Glomerular endothelial cell (primary cell): ENCODE measurements around the gene TPH1. TPM values are rescaled to one million over a fixed set of nuclear protein-coding genes. Genes with fewer than 3 reads are reported as not detected.
"Not testable (repeated sequence)": the region's sequence is repeated elsewhere in the genome, so short reads cannot be mapped to it uniquely, and the experiment has no call there.

Source experiments
- DNase-seq: peaks from one replicate; pipeline ENCODE4 v3.0.0-alpha.2; 2011; ENCODE audit warnings: low read depth, low spot score; ENCODE audit errors: extremely low read depth
- total RNA-seq: library from RNA; depleted of rRNA; stranded (reverse); fragments of >200 nt; gene quantifications from 2 replicates; pipeline ENCODE4 v1.2.3, GENCODE V29; 2015

Gene TPH1
- total RNA-seq, 1 donor from 2014 or later, result 0.12 TPM

DNA sequence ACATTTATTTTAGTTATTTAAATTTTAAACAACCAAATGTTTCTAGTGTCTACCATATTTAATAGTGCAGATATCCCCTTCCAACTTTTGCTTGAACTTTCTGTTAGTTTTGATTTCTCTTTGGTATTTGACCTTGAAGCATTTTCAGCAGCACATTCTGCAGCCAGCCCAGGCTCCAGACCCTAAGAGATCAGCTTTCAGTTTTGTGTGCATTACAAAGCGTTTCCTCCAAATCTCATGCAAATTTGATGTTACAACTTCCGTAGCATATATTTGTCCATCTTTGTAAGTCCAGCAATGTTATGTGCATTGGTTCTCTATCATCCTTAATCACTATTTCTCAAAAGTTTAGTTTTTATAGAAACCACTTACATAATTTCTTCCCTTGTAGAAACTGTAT is 18.6 kb downstream of the TPH1 start:
- no peak for DNase-seq

DNA sequence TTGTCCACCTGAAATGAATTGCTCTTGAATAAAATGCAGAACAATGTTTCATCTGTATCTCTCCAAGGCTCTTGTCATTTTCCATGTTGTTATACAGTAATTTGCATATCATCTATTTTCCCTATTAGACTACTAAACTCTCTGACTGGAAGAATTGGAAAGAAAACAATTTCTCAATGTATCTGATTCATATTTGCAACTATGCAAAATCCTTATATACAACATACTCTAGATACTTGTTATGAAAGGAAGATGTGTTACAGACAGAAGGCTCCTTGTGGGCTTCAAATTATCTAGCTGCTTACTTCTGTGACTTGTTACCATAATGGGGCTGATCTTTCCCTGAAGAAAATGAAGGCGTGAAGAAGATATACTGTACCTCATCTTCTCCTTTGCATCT is 23.6 kb downstream of the TPH1 start:
- DNase-seq, result no peak

DNA sequence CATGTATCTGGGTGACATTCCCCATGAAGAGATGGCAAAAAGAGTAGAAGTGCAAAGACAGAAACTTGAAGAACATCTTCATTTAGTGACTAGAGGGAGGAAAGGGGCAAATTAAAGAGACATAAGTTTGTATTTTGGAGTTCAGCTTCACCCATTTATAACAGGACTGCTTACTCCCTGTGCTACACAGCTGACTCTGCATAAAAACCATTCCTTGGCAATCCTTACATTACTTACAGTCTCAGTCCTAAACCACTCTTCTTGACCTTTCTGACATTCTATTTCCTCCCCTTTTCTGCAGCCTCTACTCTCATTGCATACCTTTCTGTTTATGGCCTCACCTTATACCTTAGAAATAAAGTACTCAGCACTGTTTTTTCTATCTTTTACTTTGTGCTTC is 26.4 kb downstream of the TPH1 start:
- DNase-seq, result no peak

DNA sequence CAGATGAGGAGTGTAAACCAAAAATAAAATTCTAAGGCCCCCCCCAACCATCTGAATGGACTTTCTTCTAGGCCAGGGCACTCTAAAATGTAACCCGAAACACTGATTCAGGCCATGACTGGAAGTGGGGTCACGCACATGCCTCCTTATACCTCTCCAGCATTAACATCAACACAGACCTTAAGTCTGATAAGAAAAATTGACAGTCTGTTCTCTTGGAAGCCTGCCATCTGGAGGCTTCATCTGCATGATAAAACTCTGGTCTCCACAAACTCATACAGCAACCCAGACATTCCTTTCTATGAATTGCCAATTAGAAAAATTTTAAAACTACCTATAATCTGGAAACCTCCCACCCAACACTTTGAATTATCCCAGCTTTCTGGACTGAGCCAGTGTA is 29.3 kb downstream of the TPH1 start:
- no peak for DNase-seq

DNA sequence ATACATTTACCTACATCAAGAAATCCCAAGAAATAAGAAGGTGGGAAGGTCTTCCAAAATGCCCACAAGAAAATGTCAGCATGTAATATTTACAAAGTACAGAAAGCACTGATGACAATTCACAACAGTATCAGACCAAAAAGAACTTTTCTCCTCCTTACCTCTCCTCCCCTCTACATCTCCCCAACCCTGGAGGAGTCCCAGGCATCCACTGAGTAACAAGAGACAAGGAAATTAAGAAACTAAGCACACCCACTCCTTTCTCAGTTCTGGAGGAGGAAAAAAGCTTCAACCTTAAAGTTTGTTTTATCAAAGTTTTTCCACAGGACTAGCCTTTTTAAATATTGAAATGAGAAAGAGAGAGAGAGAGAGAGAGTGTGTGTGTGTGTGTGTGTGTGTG is 31.2 kb downstream of the TPH1 start:
- DNase-seq, result no peak

DNA sequence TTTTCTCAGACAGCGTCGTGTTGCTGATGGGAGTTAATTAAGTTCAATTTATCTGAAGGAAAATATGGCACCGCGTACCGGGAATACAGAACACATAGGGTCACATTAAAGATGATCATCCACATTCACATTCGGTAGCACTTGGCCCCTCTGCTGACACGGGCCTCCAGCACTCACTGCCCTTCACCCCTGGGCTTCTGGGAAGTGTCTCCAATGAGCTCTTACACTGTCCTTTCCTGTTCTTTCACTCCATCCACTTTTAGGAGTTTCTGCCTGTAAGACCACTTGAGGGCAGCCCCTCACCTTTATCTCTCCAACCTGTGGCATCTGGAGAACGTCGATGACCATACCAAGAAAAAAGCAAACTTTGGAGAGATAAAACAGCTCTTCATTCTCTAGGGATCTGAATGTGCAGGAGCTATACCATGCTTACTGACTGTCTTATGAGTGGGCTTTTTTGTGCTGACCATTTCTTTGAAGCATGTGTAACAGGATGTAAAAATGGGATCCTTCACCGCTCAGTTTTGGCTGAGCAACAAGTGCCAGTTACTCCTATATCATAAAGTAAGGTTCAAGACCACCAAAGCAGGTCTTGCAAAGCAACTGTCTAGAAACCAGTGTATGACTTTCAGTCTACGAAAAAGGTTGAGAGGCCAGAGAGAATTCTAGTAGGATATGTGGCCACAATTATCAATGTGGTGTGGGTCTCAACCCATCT is 32.1 kb downstream of the TPH1 start:
- DNase-seq, result no peak

DNA sequence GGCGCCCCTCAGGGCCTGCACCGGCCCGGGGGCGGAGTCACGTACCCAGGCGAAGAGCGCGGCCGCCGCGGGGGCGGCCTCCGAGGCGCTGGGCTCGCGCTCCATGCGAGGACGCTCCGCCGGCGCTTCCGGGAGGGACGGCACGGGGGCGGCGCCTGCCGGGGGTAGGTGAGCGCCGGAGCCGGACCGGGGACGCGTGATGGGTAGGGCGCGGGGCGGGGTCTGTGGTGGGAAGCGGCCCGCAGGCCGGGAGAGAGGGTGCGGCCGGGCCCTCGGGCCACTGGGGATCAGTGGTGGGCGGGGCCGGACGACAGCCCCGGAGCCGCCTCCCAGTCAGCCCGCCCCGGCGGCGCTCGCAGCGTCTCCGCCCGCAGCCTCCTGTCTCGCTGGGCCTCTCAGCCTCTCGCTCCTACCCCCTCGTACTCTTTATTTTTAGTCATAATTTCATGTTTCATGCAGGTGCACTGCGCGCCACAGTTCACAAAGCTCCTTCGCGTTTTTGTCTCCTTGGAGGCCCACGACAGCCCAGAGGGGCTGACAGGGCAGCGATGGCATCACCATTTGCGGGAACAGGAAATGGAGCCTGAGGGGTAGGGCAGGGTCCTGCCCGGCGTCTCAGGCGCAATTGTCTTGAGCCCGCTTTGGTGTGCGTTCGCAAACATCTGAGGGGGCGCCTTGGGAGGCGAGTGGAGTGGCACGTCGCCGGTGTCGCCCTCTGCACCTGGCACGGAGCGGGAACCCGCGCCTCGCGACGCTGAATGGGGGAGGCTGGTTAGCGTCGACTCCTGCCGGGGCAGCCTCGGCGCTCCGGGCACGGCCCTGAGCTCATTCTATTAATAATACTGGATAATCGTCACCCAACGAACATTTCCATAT is 32.9 kb downstream of the TPH1 start, which contains the start of gene SERGEF:
TSS of gene SERGEF (minus strand) at position 142 of the 876 bp plus-strand sequence. CDS start at position 105, 37 bp downstream.
- no peak for DNase-seq

DNA sequence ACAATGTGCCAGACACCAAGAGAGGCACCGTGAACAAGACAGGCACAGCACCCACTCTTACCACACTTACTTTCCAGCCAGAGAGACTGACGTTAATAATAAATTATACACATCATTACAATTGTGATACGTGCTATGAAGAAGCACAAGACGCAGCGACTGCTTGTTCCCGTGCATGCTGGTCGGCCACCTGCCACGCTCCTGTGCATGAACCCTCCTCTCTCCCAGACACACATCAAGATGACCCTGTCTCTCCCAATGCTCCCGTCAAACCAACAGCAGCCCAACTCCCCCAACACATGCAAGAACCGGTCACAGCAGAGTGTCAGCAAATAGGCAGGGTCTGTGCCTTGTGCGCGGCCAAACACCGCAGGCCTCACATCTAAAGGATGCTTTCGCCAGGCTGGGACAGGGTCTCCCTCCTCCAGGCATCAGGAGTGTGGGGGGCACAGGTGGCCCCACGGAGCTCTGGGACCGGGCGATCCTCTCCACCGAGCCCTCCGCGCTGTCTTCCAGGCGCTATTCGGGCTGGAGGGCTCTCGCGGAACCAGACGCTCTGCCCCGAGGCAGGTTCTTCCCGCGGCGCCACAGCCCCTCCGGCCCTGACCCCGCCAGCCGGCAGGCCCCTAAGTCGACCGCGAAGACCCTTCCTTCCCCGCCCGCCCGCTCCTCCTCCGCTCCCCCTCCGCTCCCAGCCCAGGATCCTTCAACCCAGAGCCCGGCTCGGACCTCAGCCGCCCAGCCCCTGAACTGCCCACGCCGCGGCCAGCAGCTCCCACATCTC is 33.8 kb downstream of the TPH1 start:
- no peak for DNase-seq

DNA sequence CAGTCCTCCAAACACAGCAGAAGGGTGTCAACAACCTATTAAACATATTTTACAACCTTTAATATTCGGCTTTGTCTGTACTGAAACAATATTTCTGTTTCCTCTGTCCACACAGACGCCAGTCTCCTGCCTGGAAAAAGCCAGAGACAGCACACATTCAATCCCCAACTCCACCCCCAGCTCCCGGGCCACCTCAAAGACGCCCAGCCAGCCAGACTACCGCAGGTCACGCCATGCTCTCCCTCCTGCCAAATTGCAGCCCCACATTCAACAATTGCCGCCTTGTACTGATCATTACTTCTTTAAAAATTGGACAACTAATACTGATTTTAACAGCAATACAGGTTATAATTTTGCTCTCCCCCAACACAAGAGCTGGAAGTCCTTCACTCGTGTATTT is 34.4 kb downstream of the TPH1 start:
- no peak for DNase-seq

DNA sequence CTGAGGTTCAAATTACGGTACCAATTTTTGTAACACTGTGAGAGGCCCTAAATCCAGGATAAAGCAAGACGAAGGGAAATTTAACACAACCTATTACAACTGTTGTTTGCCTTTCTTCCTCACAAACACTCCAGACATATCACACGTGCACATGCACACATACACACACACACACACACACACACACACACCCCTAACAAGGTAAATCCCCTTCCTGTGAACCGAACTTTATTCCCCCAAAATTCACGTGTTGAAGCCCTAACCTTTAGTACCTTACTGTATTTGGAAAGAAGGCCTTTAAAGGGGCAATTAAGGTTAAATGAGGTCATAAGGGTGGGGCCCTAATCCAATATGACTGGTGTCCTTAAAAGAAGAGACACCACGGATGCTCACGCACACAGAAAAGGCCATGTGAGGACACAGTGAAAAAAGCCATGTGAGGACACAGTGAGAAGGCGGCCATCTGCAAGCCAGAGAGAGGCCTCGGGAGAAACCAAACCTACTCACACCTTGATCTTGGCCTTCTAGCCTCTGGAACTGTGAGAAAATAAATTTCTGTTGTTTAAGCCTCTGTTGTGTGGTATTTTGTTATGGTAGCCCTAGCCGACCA is 35.0 kb downstream of the TPH1 start:
- DNase-seq, result no peak

DNA sequence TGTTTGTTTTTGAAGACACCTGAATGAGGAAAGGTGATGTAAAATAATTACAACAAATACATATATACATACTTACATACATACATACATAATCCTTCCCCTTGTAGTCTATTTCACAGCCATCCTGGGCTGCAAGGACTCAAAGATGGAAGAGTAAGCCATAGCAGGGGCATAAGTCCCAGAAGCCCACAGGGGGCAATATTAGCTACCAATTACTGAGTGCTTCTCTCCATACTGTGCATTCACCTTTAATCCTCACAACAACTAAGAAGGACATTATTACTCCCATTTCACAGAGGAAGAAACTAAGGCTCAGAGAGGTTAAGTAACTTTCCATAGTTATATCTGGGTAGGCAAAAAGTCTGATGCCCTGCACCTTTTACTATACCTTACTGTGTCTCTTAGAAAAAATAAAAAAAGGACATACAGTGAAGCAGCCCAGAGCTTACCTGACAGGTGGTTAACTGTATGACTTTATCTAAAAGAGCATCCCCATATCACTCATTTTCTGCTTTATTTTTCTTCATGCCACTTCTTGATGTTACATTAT is 35.9 kb downstream of the TPH1 start:
- no peak for DNase-seq

DNA sequence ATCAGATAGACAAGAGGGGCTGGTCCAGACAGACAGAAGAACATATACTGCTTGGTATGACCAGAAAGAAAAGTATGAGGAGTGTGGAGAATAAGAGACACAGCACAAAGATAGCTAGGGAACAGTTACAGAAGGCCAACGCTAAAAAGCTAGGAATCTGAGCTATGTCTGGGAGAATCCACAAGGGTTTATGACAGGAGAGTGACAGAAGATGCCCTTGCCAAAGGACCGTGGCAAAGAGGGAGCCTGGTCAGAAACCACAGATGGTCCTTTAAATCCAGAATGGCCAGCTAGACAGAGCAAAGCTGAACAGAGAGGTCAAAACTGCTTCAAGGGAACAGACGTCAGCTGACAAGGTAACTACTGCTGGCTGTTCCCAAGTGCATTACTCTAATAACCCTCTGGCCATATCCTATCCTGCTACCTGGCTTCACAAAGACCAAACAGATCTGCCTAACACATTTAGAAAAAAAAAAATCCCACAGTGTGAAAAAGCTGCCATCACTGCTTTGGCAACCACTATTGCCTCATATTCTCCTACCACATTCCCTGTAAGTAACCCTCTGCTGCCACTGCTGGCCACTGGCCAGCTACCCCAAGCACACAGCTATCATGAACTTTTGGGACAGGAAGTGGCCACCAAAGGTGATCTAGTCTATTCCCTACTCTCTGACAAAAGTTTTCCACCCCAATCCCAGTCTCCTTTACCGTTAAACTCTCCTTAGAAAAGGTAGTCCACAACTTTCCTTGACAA is 40.5 kb downstream of the TPH1 start:
- DNase-seq, result no peak

DNA sequence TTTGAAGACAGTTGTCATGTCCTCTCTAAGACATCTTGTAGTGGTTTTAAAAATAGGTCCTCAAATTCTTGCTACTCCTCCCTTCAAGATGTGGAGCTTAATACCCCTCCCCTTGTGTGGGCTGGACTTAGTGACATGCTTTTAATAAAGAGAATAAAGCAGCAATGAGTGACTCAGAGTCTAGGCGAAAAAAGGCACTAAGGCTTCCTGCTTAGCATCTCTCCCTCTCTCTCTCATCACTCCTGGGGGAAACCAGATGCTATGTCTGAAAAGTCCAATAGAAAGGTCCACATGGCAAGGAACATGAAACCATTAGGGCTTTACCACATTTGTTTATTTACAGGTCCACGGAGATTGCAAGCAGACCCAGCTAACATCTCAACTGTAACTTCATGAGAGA is 44.9 kb downstream of the TPH1 start:
- DNase-seq, result no peak

DNA sequence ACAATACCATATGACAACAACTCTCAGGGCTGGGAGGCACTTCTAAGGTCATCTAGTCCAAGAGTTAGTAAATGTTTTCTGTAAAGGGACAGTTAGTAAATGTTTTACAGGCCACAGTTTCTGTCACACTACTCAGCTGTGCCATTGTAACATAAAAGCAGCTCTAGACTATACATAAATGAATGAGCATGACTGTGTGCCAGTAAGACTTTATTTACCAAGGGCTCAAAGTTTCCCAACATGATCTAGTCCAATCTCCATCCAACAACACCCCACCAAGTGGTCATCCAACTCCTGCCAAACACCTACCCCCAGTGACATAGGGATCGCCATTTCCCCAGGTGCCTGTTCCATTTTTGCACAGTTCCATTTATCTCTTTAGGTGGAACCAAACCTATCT is 45.3 kb downstream of the TPH1 start:
- no peak for DNase-seq

DNA sequence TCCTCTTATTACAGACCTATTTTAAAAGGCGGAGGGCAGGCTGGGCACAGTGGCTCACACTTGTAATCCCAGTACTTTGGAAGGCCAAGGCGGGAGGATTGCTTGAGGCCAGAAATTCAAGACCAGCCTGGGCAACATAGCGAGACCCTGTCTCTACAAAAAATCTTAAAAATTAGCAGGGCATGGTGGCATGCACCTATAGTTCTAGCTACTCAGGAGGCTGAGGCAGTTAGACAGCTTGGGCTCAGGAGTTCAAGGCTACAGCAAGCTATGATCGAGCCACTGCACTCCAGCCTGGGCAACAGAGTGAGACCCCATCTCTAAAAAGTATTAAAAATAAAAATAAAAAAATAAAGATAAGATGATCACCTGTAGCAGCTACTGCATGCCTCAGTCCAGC is 45.9 kb downstream of the TPH1 start:
- not testable (repeated sequence) for DNase-seq

Other genes starting within 250 kb of the TPH1 start
- gene SERGEF, start 33.2 kb downstream of the TPH1 start, total RNA-seq, result 5.4 and 8.0 TPM in 2 replicates
- 15.8 and 19.9 TPM in 2 replicates for gene SAAL1, start 59.8 kb upstream of the TPH1 start, total RNA-seq
- gene MRGPRX3, start 86.3 kb upstream of the TPH1 start, total RNA-seq, result not detected in 2 replicates
- gene MRGPRX4, start 126.6 kb upstream of the TPH1 start, total RNA-seq, result not detected in 2 replicates
- not detected in 2 replicates for gene SAA4, start 190.5 kb upstream of the TPH1 start, total RNA-seq
- gene SAA2, start 202.4 kb upstream of the TPH1 start, total RNA-seq, result 0.87 TPM in 1 of 2 replicates, not detected in the other
- gene SAA1, start 220.0 kb upstream of the TPH1 start, total RNA-seq, result not detected in 2 replicates